Hepatocyte (in vitro differentiated cells): ENCODE measurements around the gene ROBO1. TPM values are rescaled to one million over a fixed set of nuclear protein-coding genes. Genes with fewer than 3 reads are reported as not detected.

Experiments
- DNase-seq: peaks from one replicate; pipeline ENCODE4 v3.0.0-alpha.2; 2016; ENCODE audit warnings: low spot score
- H2AFZ ChIP-seq: fragments of 200-600 bp; sonication (generic); 2 replicates; pipeline ENCODE4 v1.6.0; 2016; ENCODE audit warnings: antibody characterized with exemption, mild to moderate bottlenecking
- H3K27ac ChIP-seq: fragments of 200-600 bp; sonication (generic); 2 replicates; pipeline ENCODE4 v1.5.1; 2016; ENCODE audit warnings: mild to moderate bottlenecking
- H3K27me3 ChIP-seq: fragments of 200-600 bp; sonication (generic); 2 replicates; pipeline ENCODE4 v1.6.1; 2016
- H3K36me3 ChIP-seq: fragments of 200-600 bp; sonication (generic); replicated peaks from 2 replicates; pipeline ENCODE4 v1.5.1; 2016; ENCODE audit warnings: low read depth; ENCODE audit not compliant: insufficient read depth
- H3K4me1 ChIP-seq: fragments of 200-600 bp; sonication (generic); 2 replicates; pipeline ENCODE4 v1.5.1; 2016; ENCODE audit warnings: mild to moderate bottlenecking, moderate library complexity; ENCODE audit not compliant: insufficient read depth
- H3K4me2 ChIP-seq: fragments of 200-600 bp; sonication (generic); 2 replicates; pipeline ENCODE4 v1.6.0; 2016
- H3K4me3 ChIP-seq: fragments of 200-600 bp; sonication (generic); 2 replicates; pipeline ENCODE4 v1.5.1; 2016; ENCODE audit warnings: mild to moderate bottlenecking
- H3K79me2 ChIP-seq: fragments of 200-600 bp; sonication (generic); 2 replicates; pipeline ENCODE4 v1.6.0; 2017; ENCODE audit warnings: mild to moderate bottlenecking
- H3K9me2 ChIP-seq: fragments of 200-600 bp; sonication (generic); replicated peaks from 2 replicates; pipeline ENCODE4 v1.6.0; 2017; ENCODE audit warnings: mild to moderate bottlenecking; ENCODE audit not compliant: insufficient read depth
- H3K9me3 ChIP-seq: fragments of 200-600 bp; sonication (generic); 2 replicates; pipeline ENCODE4 v1.5.1; 2016; ENCODE audit warnings: low read depth, mild to moderate bottlenecking
- H4K20me1 ChIP-seq: fragments of 200-600 bp; sonication (generic); 2 replicates; pipeline ENCODE4 v1.6.0; 2016; ENCODE audit warnings: mild to moderate bottlenecking; ENCODE audit not compliant: insufficient read depth, poor library complexity, severe bottlenecking
- CTCF ChIP-seq: fragments of 200-600 bp; sonication (generic); IDR thresholded peaks from 2 replicates; pipeline ENCODE4 v1.5.1; 2016; ENCODE audit warnings: antibody characterized with exemption, mild to moderate bottlenecking; ENCODE audit not compliant: poor library complexity
- EZH2 ChIP-seq: fragments of 200-600 bp; sonication (generic); IDR thresholded peaks from 2 replicates; pipeline ENCODE4 v1.6.1; 2016; ENCODE audit warnings: antibody characterized with exemption, mild to moderate bottlenecking, borderline replicate concordance
- EZH2phosphoT487 ChIP-seq: fragments of 200-600 bp; sonication (generic); IDR thresholded peaks from one replicate; pipeline ENCODE4 v1.6.1; 2018; ENCODE audit warnings: antibody characterized with exemption, mild to moderate bottlenecking, low read depth, moderate library complexity; ENCODE audit not compliant: unreplicated experiment, severe bottlenecking
- WGBS: methylation state at CpG from one replicate; pipeline ENCODE4 v1.1.6; 2016; ENCODE audit warnings: low lambda C conversion rate; ENCODE audit errors: missing lambda C conversion rate; 5-methylcytosine and 5-hydroxymethylcytosine counted together
- polyA plus RNA-seq: library from polyadenylated mRNA; unstranded; fragments of >200 nt; fragmentation: Nextera tagmentation; extraction: Ambion mirVana; gene quantifications from 2 replicates; pipeline ENCODE4 v1.2.1, GENCODE V29; 2016
- total RNA-seq: library from RNA; depleted of rRNA; stranded (reverse); fragments of >200 nt; gene quantifications from 2 replicates; pipeline ENCODE4 v1.2.3, GENCODE V29; 2014

Gene ROBO1
- total and polyA plus RNA-seq, 2 experiments from 2014 or later, result 13.6 to 44.3 TPM

- H3K27me3 ChIP-seq, result no peaks in the 10 kb centered on the region
- H4K20me1 ChIP-seq, result peaks cover 2% of the 10 kb centered on the region
- peaks cover 11% of the 10 kb centered on the region for H3K4me1 ChIP-seq
- TF ChIP-seq EZH2phosphoT487 (no peak), CTCF (no peak), EZH2 (no peak)
- WGBS, result 35% methylated on average over 9 of the region's 9 CpGs
- H3K36me3 ChIP-seq, result no peaks in the 10 kb centered on the region
- H3K4me2 ChIP-seq, result peak overlapping the region; percentile 43
- H3K27ac ChIP-seq, result peak overlapping the region; percentile 39
- H3K4me3 ChIP-seq, result no peak overlapping the region
- no peak for DNase-seq
- H2AFZ ChIP-seq, result no peak overlapping the region
- H3K9me3 ChIP-seq, result no peaks in the 10 kb centered on the region
- H3K79me2 ChIP-seq, result peaks cover 86% of the 10 kb centered on the region
- no peaks in the 10 kb centered on the region for H3K9me2 ChIP-seq
Observed at GRCh38 chr3:78994174-78995027, 773.4 kb downstream of the ROBO1 start.

GRCh38 chr3:78993375-78993774, 774.4 kb downstream of the ROBO1 start:
- no peaks in the 10 kb centered on the region for H3K27me3 ChIP-seq
- H3K36me3 ChIP-seq, result no peaks in the 10 kb centered on the region
- H3K27ac ChIP-seq, result no peak overlapping the region
- WGBS, result 58% methylated on average over 4 of the region's 4 CpGs
- no peak overlapping the region for H3K4me3 ChIP-seq
- H3K4me1 ChIP-seq, result peaks cover 11% of the 10 kb centered on the region
- peaks cover 80% of the 10 kb centered on the region for H3K79me2 ChIP-seq
- no peak overlapping the region for H2AFZ ChIP-seq
- no peak for DNase-seq
- H3K9me2 ChIP-seq, result no peaks in the 10 kb centered on the region
- H3K9me3 ChIP-seq, result no peaks in the 10 kb centered on the region
- TF ChIP-seq EZH2, result no peak
- TF ChIP-seq CTCF, result no peak
- no peak for TF ChIP-seq EZH2phosphoT487
- no peak overlapping the region for H3K4me2 ChIP-seq
- no peaks in the 10 kb centered on the region for H4K20me1 ChIP-seq

- Histone ChIP-seq H3K27ac (peak overlapping the region; percentile 16), H3K4me2 (no peak overlapping the region), H3K36me3 (no peaks in the 10 kb centered on the region), H4K20me1 (no peaks in the 10 kb centered on the region), H3K4me3 (no peak overlapping the region), H3K9me3 (no peaks in the 10 kb centered on the region), H2AFZ (no peak overlapping the region), H3K9me2 (no peaks in the 10 kb centered on the region), H3K79me2 (peaks cover 78% of the 10 kb centered on the region), H3K4me1 (peaks cover 11% of the 10 kb centered on the region), H3K27me3 (no peaks in the 10 kb centered on the region)
- WGBS, result 92% methylated on average over 3 of the region's 3 CpGs
- DNase-seq, result no peak
- TF ChIP-seq EZH2, result no peak
- TF ChIP-seq EZH2phosphoT487, result no peak
- TF ChIP-seq CTCF, result no peak
Observed at GRCh38 chr3:78992830-78993229, 775.0 kb downstream of the ROBO1 start.
